GM21529 (cell line): ENCODE measurements around the gene GABRA5.

Experiments
- ATAC-seq: cut with Tn5 transposase; IDR thresholded peaks from one replicate; pipeline ENCODE4 v1.9.1; 2021; ENCODE audit not compliant: unreplicated experiment

The GABRA5 gene

DNA sequence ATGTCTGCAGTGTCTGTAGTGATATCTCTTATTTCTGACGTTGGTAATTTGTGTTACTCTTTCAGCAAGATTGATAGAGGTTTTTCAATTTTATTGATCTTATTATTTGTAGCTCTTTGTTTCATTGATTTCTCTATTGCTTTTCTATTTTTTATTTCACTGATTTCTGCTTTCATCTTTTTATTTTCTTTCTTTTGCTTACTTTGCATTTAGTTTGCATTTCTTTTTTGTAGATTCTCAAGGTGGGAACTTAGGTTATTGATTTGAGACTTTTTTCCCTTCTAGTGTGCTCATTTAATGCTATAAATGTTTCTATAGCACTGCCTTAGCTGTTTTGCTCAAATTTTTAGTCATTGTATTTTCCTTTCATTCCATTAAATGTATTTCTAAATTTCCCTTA is 54.6 kb downstream of the GABRA5 start:
- no peak for ATAC-seq

DNA sequence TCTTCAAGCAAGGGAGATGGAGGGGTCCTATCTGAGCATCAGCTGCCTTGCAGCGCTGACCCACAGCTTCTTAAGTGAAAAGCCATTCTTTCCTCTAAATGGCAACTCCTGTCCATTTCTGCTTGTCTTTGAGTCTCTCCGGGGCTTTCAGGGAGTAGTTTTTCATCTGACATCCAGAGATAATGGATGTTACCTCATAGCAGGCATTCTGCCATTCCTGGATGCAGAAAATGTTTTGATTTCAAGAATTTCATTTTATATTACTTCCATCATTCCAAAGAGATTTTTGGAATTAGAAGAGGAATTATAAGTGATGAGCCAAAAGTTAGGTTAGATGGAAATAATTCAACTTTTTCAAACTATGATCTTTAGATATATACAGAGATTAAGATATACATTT is 59.2 kb downstream of the GABRA5 start:
- ATAC-seq, result no peak

DNA sequence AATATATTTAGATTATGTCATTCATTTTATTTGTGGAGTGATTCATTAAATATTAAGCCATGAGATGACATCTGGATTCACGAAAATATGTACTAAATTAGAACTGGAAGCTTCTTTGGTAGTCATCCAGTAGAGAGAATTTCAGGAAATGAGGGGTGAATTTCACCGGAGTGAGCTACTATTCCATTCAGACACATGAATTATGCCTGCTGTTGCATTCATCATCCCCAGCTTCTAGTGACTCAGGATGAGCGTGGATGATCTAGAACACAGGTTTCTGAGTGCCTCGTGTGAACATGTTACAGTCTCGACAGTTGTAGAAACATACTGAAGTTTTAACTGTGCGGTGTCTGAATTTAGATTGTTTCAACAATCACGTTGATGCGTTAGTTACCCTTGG is 61.2 kb downstream of the GABRA5 start:
- ATAC-seq, result no peak

DNA sequence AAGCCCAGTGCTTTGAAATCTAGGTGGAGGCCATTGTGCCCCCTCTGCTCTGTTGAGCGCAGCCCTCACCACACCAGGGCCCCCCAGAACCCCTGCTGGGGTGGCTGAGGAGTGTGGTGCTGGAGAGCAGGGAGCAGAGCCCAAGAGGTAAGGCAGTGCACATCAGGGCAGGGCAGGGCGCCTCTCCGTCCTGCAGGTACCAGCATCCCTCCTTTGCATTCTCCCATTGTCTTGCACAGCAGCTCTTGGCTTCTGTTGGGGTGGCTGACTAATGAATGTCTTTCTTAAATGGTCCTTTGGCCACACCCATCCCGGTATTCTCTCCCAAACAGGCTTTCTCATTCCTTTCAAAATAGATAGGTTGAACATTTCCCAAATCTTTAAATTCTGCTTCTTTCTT is 62.7 kb downstream of the GABRA5 start:
- ATAC-seq, result no peak

DNA sequence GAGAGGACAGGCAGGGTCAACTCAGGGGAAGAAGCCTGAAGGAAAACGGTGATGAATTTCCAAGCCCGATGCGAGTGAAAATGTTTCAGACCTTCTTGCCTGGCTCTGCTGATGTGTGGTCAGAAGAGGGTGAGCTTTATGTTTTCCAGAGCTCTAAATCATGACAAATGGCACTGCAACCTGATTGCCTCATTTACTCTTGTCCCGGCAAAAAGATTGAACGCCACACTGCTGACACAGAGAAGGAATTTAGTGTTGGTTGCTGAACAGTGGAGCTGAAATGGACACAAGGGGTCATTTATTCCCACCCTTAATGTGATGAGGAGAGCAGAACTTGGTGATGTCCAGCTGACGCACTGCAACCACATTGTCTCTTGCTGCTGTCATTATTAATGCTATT is 68.0 kb downstream of the GABRA5 start:
- ATAC-seq, result no peak

DNA sequence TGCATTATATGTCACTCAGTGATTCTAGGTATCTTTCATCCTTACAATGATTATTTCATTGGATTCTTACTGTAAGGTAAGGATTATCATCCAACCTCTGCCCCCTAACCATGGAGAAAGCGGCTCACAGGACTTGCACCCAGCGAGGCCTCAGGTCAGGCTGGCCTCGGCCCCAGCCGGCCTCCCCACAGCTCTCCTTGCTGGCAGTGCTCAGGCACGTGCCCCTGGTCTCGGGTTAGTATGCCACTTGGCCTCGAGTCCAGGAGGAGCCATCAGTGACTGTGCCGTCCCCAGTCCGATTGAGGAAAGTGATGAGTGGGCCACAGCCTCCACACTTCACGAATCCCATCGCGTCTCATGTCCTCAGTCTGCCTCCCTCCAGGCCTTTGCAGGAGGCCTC is 68.5 kb downstream of the GABRA5 start:
- ATAC-seq, result no peak

DNA sequence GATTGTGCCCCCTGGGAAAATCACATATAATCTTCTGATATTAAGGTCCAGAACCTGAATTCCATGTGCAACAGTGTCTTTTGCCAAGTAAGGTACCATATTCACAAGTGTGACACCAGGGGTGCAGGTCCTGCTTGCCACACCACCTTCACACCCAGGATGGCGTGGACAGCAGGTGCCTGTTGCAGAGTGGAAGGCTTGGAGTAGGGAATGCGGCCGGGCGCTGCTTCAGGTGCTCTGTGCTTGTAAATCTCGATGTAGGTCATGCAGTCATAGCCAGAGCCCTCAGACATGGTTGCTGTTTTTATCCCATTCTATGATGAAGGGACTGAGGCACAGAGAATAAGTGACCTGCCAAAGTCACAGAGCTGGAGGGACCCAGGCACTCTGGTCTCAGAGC is 69.6 kb downstream of the GABRA5 start:
- no peak for ATAC-seq

DNA sequence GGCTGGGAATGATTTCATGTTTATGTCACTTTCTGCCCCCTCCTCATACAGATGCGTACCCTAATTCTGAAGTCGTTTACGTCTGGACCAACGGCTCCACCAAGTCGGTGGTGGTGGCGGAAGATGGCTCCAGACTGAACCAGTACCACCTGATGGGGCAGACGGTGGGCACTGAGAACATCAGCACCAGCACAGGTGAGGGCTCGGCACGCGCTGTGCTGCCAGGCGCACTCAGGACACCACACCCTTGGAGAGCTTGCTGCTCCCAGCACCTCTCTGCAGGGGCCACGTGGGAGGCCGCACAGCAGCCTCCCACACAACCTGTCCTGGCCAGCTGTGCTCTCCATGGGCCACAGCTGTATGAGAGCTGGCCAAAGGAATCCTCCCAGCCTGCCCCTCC is 70.3 kb downstream of the GABRA5 start:
- ATAC-seq, result no peak

DNA sequence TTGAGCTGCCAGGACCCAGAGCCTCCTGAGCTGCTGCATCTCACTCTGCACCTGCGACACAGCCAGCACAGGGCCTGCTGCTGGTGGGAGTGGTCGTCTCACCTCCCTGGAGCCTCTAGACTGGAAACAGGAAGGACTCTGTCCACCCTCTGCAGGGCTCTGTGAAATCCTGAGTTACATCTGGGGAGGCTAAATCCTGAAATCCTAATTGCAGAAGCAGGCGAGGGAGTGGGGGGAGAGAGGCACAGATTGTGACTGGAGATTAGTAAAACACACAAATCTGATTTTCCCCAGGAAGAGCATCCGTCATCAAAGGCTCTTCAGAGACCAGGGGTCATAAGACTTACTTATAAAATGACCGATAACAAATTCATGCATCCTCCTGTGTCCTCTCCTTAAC is 72.5 kb downstream of the GABRA5 start:
- ATAC-seq, result no peak

DNA sequence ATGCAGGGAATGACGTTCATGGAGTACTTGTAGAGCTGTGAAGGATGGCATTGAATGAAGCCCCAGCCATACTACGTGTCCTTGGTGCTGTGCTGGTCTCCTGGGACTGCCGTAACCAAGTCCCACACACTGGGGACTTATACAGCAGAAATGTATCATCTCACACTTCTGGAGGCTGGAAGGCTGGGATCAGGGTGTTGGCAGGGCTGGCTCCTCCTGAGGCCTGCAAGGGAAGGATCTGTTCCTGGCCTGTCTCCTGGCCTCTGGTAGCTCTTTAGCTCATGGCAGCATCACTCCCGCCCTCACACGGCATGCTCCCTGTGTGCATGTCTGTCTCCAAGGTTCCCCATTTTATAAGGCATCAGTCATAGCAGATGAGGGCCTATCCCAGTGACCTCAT is 74.6 kb downstream of the GABRA5 start:
- no peak for ATAC-seq

DNA sequence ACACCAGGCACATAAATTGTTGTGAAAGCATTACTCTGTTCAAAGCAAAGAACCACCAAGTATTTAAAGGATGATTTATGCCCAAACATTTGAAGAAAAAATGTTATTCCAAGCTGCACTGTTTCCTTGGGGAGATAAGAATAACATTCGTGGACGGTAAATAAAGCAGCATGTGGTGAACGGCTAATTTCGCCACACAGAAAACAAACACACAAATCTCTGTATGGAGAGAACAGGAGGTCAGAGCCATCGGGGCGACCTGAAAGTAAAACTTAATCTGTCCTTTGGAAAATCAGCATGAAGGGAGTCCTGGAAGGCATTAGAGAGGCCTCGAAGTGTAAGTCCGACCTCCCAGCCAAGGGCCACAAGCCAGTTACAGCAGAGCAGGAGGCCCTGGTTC is 77.0 kb downstream of the GABRA5 start:
- ATAC-seq, result no peak

DNA sequence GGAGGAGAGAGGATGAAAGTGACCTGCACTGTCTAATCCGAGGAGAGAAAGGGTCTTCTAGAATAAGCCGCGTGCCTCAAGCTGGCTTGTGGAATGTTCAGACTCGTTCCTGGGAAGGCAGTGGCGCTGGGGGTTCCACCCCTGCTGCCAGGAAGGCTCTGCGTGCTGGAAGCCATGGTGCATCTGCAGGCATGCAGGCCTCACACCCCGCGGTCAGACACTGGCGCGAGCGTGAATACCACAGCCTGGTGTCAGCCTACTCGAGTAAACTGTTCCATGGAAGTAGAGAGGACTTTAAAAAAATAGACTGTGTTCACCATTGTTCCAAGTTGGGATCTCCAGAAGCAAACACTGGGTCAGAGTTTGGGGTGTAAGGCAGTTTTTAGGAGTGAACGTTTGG is 78.2 kb downstream of the GABRA5 start:
- ATAC-seq, result no peak

DNA sequence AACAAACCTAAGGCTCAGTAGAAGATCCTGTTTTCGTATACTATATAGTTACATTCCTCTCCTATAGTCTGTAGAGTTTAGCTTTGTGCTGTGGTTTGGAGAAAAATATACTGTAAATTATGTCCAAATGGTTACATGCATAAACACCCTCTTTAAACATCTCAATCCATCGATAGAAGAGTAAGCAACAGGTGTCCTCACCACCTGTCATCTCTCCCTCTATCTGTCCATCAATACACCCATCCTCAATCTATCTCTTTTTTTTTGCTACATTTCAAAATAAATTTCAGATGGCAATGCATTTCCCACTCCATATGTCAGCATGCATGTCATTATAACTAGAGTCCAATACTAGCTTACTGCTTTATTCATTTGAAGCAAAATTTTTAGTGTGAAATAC is 83.1 kb downstream of the GABRA5 start:
- no peak for ATAC-seq

DNA sequence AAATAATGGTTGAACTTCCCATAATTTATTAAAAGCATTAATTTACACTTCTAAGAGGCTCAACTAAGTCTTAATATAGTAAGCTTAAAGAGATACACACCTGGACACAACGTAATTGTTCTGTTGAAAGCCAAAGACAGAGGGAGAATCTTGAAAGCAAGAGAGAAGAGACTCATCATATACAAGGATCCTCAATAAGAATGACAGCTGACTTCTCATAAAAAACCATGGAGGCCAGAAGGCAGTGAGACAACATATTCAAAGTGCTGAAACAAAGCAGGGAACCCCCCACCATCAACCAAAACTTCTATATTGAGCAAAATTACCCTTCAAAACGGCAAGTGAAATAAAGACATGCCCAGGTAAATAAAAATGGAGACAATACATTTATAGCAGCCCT is 87.5 kb downstream of the GABRA5 start:
- no peak for ATAC-seq

DNA sequence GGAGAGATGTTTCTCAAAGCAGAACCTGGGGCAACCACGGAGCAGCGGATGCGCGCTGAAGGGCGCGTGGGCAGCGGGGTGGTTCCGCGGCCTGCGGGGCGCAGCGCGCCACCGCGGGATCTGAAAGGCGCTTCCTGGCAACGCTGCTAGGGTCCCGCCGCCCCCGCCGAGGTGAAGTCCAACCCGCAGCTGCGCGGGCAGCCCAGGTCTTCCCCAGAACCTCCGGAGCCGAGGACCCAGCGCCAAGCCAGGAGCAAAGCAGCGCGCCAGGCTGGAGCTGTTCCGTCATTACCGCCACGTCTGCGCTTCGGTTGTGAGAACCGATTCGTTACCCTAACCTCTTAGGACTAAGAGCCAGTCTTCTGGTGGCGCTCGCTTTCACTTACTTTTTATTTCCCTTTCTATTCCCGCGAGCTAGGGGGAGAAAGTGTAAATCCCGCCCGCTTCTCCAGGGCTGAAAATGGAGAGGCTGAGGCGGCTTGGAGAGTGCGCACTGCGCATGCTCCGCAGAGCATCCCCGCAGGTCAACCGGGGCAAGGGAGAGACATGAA is 100.9 kb downstream of the GABRA5 start:
- no peak for ATAC-seq

DNA sequence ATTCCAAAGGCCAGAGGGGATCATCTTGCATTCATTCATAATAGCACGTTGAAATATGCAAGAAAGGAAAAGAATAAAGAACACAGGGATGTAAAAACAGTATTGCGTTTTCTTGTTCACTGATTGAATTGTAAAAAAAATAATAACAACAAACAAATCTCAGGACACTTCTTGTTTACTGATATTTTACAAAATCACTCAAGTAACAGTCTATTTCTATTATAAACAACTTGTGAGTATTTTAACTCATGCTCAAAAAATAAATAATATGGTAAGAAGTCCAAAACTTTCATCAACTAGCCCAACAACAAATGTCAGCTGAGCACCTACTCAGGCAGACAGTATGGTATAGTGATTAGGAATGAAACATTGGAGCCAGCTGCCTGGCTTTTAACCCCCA is 101.9 kb downstream of the GABRA5 start:
- no peak for ATAC-seq

DNA sequence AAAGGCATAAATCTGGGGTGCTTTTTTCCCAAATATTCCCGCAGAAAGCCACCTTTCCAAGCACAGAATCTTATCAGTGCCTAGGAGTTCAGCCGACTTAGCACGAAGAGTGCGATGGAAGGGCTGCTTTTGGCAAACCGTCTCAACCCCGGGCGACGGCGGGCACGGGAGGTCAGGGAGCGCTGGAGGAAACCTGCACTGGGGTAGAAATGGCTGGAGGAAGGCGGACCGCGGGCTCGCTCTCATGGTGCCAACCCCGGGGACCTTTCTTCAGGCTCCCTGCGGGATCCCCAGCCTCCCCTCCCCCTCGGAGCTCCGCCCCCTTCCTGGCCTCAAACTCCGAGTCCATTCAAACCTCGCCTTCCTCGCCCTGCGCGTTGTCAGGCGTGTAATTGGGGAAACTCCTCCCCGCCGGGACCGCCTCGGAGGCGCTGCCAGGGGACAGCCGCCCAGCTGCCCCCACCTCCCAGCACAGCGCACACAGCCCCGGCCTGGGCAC is 103.9 kb downstream of the GABRA5 start, which contains the start of gene GABRG3:
TSS of gene GABRG3 (plus strand) at position 470 of the 499 bp plus-strand sequence.
- ATAC-seq, result no peak

DNA sequence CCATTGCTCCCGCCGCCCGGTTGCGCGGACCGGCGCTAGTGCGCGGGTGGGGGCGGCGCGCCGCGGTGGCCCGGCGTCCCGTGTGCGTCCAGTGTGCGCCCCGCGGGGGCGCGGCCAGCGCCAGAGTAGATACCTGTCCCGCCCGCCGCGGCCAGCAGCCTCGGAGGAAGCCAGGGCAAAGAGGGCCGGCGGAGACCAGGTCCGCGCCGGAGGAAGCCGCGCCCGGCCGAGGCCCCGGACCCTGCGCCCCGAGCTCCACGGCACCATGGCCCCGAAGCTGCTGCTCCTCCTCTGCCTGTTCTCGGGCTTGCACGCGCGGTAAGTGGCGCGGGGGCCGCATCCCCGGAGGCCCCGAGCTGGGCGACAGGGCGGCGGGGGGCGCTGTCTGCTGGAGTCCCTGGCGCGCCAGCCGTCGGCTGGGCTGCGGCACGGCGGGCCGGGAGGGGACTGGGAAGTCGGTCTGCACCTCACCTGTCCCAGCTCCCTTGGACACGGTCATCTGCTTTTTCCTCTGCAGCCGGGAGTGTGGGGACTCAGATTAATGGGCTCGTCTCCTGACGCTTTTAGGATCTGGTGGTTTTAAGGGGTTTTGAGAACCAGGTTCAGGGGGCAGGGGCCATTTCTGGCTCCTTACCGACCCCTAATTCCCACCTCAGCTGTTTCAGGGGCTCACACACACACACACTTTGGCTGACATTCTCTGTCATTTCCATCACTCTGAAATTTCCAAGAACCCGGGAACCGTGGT is 104.6 kb downstream of the GABRA5 start:
- ATAC-seq, result no peak

DNA sequence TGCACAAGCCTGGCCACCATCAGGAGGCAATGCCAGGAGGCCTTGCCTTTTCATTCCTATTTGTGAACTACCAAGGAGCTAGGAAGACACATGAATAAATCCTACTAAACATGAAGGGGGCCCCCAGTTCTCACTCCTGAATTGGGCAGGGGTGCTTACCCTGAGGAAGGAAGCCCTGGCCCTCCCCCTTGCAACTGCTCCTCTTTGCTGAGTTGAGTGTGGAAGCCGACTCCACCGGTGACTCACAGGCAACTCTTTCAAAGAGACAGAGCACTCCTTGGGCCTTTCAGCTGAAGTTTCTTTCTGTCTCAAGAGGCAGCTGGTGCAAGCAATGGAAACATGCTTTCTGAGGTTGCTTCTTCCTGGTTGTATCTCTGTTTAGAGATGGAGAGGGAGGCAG is 105.8 kb downstream of the GABRA5 start:
- ATAC-seq, result no peak

DNA sequence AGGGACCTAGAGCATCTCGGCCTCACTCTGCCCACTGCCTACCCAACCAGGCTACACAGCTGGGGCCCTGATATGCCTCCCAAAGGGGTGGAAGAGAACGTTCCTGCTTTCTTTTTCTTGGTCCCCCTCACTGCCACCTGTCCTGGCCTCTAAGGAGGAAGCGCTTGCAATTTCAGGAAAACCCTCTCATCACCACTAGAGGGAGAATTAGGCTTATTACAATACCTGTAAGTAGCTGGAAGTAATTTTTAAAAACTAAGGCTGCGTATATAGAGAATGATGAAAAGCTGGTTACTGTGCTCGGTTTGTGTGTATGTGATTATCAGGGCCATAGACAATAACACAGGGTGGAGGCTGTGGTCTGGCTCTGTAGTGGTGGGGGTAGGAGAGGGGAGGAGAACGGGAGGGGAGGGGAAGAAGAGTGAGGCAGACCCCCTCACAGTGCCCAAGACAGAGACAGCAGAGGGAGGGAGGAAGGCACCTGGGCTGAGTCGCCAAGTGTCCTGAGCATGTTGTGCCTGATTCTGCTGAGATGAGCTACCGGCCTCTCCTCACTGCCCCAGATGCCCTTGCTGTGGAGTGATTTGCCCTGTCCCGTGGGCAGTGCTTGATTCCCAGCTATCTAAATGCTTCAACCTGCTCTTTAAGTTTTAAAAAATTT is 107.4 kb downstream of the GABRA5 start:
- ATAC-seq, result no peak

DNA sequence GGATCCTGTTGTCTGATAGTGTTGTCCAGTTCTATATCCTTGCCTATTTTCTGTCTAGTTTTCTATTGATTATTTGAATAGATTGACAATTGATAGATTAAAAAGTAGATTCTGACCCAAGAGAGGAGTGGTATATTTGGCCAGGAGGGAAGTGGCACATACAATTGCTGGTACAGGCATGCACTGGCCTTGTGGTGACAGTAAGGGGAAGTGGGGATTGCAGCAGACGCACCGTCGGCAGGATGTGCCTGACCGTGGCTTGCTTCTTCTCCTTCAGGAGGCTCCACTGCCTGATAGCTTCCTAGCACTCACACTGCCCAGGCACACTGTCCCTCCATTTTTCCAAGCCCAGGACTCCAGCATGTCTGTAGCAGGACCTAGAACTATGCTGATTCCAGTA is 114.6 kb downstream of the GABRA5 start:
- no peak for ATAC-seq

DNA sequence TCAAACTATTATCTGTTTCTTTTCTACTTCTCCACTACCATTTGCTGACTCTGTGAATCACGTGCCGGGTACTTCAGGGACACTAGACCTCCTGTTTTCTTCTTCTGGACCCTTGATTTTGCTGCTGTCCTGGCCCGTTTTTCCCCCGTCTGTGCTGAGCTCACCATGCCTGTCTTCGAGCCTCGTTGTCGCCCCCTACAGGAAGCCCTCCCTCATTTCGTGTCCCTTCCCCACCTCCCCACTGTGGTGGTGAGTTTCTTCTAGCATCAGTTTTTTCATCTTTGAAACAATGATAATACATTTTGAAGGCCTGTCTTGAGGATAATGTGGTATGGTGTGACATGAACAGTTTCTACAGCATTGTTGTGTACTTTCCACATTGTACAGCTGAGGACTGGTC is 117.0 kb downstream of the GABRA5 start:
- no peak for ATAC-seq
